HG02970 (cell line): Measurements from ENCODE around the gene STUM.
"Not testable (repeated sequence)": the region's sequence is repeated elsewhere in the genome, so short reads cannot be mapped to it uniquely, and the experiment has no call there.

Source experiments
- ATAC-seq: cut with Tn5 transposase; IDR thresholded peaks from one replicate; pipeline ENCODE4 v1.9.1; 2021; ENCODE audit warnings: mild to moderate bottlenecking, moderate library complexity, moderate number of reproducible peaks; ENCODE audit not compliant: unreplicated experiment, low FRiP score

Gene STUM

GRCh38 chr1:226634611-226635246 is 86.2 kb downstream of the STUM start:
- no peak for ATAC-seq

DNA sequence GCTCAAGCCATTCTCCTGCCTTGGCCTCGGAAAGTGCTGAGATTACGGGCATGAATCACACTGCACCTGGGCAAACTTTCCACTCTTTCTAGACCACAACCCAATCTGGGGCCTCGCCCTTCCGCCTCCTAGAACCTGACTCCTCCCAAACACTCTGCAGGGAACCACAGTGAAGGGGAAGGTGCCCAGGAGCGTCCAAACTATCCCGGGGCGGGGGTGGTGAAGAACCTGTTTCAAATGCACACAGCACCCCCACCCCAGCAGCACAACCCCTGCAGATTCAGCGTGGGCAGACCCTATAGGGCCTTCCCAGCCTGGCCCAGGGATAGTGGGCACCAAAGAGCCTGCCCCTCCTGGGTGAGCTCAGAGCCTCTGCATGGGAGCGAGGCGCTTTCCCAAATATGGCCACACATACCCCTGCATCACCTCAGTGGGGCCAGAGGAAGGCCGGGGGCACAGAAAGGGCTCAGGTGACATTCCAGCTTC is 86.9 kb downstream of the STUM start:
- no peak for ATAC-seq

DNA sequence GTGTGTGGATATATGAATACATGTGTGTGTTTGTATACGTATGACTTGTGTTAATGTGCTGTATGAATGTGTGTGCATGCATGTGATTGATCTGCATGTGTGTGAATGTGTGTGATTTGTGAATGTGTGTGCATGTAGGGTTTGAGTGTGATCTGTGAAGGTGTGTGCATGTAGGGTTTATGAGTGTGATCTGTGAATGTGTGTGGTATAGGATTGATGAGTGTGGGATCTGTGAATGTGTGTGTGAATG is 88.2 kb downstream of the STUM start:
- ATAC-seq: no peak

- no peak for ATAC-seq
Measured at GRCh38 chr1:226637147-226637935, 88.8 kb downstream of the STUM start.

GRCh38 chr1:226638001-226638601 is 89.5 kb downstream of the STUM start:
- no peak for ATAC-seq

DNA sequence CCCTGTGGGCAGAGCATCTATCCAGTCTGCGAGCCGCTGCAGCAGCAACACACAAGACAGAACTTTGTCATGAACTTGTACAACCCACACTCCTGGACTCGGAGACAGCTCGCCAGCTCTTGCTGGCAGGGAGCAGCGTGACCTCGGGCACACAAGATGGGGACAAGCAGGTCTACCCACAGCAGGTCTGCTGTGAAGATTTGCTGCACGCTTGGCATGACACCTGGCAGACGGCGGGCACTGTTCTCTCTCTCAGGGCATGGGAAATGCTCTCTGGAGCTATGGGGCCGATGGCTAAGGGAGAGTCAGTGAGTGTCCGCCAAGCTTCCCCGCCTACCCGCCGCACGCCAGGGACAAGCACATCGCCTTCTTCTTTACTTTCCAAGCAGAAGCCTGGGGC is 90.0 kb downstream of the STUM start:
- ATAC-seq: no peak

GRCh38 chr1:226639206-226639605 is 90.6 kb downstream of the STUM start:
- ATAC-seq: not testable (repeated sequence)

DNA sequence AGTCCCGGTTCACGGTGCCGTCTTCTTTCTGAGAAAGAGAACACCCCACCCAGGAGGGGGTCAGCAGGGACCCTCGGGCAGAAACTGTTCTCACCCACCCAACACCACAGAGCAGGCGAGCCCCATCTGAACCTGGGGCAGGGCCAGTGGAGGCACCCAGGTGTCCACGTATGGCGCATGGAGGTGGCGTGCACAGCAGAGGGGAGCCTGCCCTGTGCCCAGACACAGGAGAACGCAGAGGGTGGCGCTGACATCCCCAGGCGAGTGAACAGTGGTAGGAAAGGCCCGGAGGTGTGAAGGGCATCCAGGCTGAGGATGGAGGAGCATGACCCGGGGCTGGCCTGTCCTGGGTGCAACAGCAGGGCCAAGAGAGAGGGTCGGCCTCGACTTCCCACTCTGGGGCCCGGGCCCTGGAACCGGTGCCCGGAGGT is 91.1 kb downstream of the STUM start:
- no peak for ATAC-seq

- no peak for ATAC-seq
Measured at GRCh38 chr1:226640321-226641136, 92.0 kb downstream of the STUM start.

DNA sequence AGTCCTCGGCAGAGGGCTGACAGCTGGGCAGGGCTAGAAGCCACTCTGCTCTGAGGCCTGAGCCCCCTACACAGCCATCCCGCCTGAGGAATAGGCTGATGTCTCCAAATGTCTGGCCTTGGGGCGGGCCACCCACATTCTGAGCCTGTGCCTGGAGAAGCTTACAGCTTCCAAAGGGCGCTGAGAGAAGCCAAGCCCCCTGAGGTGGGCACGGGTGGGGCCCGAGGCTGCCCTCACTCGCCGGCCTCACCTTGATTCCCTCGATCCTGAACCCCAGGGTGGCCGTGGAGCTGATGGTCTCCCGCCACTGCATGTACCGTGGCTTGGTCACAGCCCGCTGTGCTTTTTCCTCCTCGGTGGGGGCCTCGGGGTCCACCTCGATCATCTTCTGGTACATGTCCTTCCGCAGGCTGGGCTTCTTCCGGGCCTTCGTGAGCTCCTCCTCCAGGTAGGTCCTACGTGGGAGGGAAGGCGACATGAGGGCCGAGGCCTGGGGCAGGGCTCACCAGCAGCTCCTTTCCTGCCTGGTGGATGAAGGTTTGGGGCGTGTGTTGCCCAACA is 93.2 kb downstream of the STUM start:
- no peak for ATAC-seq

DNA sequence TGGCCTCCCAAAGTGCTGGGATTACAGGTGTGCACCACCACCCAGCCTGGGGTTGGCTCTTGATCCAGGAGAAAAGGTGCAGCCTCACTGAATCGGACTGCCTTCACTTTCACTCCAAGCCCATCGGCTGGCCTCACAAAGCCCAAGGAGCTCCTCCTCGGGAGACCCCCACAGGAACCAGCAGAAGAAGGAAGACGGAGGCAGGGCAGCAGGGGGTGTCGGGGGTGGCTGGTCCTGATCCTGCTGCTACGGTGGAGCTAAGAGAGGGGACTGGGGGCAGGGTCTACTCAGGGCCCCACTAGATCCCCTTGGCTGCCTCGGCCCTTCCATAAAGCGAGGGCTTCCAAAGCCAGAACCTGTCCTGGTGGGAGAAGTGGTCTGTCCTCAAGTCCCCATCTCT is 93.9 kb downstream of the STUM start:
- no peak for ATAC-seq

- ATAC-seq: no peak
Measured at GRCh38 chr1:226643177-226643576, 94.6 kb downstream of the STUM start.

DNA sequence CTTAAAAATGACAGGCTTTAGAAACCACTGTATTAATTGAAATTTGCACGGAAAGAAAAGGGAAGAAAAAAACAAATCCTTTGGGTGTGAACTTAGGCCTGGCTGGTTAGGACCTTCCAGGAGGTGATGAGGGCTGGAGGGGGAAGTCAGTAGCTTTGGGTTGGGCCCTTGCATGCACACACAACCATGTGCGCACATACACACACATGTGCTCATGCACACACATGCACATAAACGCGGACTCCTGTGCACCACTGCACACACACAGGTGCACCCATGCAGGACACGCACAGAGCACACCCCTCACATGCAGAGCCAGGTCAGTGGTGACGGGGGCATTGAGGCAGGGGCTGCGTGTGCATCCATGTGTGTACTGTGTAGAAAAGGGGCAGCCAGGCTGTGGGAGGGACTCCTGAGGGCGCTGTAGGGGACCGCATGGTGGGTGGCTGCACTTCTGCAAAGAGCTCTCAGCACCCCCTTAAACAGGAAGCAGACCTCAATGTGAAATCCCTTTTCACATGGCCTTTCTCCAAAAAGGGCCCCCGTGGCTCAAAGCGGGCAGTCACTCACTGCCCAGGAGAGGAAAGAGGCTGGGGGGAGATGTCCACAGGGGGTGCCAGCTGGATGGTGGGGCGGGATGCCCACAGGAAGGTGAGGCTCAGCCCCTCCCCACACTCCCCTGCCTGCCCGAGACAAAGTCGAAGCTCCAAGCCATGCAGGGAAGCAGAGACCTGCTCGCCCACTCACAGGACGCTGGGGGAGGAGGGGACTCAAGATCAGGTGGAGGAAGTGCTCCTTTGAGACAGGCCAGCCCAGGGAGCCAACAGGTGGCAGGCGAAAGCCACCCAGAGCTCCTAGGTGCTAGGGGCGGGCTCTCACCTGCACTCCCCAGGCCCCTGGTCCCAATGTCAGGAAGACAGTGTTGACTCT is 95.3 kb downstream of the STUM start:
- no peak for ATAC-seq

GRCh38 chr1:226644541-226645176 is 96.1 kb downstream of the STUM start:
- ATAC-seq: no peak

DNA sequence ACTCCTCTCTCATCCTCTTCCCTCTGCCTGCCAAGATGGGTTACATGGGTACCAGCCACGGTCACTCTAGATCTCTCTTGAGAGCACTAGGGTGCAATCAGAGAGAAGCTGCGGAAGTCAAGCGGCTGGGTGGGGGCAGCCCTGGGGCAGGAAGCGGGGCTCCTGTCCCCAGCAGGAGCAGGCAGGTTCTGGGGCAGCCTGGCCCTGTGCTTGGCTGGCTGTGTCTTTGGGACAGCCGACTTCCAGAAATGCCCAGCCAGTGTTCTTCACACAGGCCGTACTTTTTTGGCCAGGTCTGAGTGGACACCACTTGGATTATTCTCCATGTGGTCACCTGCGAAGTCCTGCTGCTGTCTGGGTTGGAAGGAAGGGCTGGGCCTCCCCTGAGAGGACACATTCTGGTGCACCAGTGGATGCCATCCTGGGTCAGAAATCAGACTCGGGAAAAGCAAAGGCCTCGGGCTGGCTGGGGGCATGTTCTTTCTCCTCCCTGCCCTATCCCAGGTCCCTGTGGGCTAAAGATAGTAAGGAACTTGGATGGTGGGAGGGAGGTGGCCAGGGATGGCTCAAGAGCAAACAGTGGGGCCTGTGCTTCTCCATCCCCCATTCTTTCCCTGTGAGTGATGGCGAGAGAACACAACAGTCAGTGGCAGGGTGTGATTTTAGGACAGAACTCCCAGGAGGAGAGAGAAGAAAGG is 96.9 kb downstream of the STUM start:
- ATAC-seq: no peak

GRCh38 chr1:226646026-226646869 is 97.7 kb downstream of the STUM start:
- ATAC-seq: no peak

GRCh38 chr1:226646870-226647449 is 98.4 kb downstream of the STUM start:
- no peak for ATAC-seq
